Measurements from ENCODE around the gene SOD3. TPM values are rescaled to one million over a fixed set of nuclear protein-coding genes. Genes with fewer than 3 reads are reported as not detected.

SOD3 gene
- total RNA-seq, 3 donors from 2014 or later (not counting 1 experiment from before 2014, with no cell fraction given), result not detected

GRCh38 chr4:24837336-24837735, 42.0 kb downstream of the SOD3 start:
- TF ChIP-seq CTCF (IDR thresholded peaks at IDR 0.05), result no peak
- H3K27ac Mint-ChIP-seq, result no peak overlapping the region
- WGBS (ENCODE audit: insufficient coverage), result 77% methylated on average over 7 of the region's 7 CpGs
- intact Hi-C loops (cut with micrococcal nuclease), result no loop called here
- no peak overlapping the region for H3K27ac ChIP-seq (ENCODE audit: low read length)
- H3K4me3 Mint-ChIP-seq, result no peak overlapping the region
- H3K4me1 Mint-ChIP-seq, result no peaks in the 10 kb centered on the region
- no peaks in the 10 kb centered on the region for H3K27me3 Mint-ChIP-seq (ENCODE audit: low read depth in 2 of 2)
- no peaks in the 10 kb centered on the region for H3K36me3 Mint-ChIP-seq
- H3K9me3 Mint-ChIP-seq, result no peaks in the 10 kb centered on the region
- H3K9me3 ChIP-seq (ENCODE audit: control insufficient read depth, insufficient read depth, low read length), result no peaks in the 10 kb centered on the region
- no peaks in the 10 kb centered on the region for H3K36me3 ChIP-seq (ENCODE audit: control insufficient read depth, insufficient read depth, low read length)
- no peaks in the 10 kb centered on the region for H3K4me1 ChIP-seq (ENCODE audit: control insufficient read depth, insufficient read depth, low read length)
- H3K27me3 ChIP-seq (ENCODE audit: control insufficient read depth, insufficient read depth, low read length), result no peaks in the 10 kb centered on the region
- DNase-seq, result no peak
- ATAC-seq, result no peak
- H3K4me3 ChIP-seq (ENCODE audit: low read length), result no peak overlapping the region

- H3K4me1 ChIP-seq (ENCODE audit: control insufficient read depth, insufficient read depth, low read length), result no peaks in the 10 kb centered on the region
- no peak overlapping the region for H3K27ac ChIP-seq (ENCODE audit: low read length)
- 81% methylated on average over 5 of the region's 5 CpGs for WGBS (ENCODE audit: insufficient coverage)
- no peaks in the 10 kb centered on the region for H3K9me3 ChIP-seq (ENCODE audit: control insufficient read depth, insufficient read depth, low read length)
- no peak overlapping the region for H3K4me3 Mint-ChIP-seq
- H3K4me3 ChIP-seq (ENCODE audit: low read length), result no peak overlapping the region
- no peaks in the 10 kb centered on the region for H3K9me3 Mint-ChIP-seq
- H3K36me3 ChIP-seq (ENCODE audit: control insufficient read depth, insufficient read depth, low read length), result no peaks in the 10 kb centered on the region
- no peak overlapping the region for H3K27ac Mint-ChIP-seq
- H3K27me3 ChIP-seq (ENCODE audit: control insufficient read depth, insufficient read depth, low read length), result no peaks in the 10 kb centered on the region
- no peaks in the 10 kb centered on the region for H3K27me3 Mint-ChIP-seq (ENCODE audit: low read depth in 2 of 2)
- DNase-seq, result no peak
- TF ChIP-seq CTCF (IDR thresholded peaks at IDR 0.05), result no peak
- intact Hi-C loops (cut with micrococcal nuclease), result no loop called here
- H3K36me3 Mint-ChIP-seq, result no peaks in the 10 kb centered on the region
- H3K4me1 Mint-ChIP-seq, result no peaks in the 10 kb centered on the region
- ATAC-seq, result no peak
Observed at GRCh38 chr4:24837781-24838180, 42.4 kb downstream of the SOD3 start.

- H3K36me3 Mint-ChIP-seq, result no peaks in the 10 kb centered on the region
- H3K27ac Mint-ChIP-seq, result no peak overlapping the region
- DNase-seq, result no peak
- H3K27me3 Mint-ChIP-seq (ENCODE audit: low read depth in 2 of 2), result no peaks in the 10 kb centered on the region
- no peak for ATAC-seq
- Histone ChIP-seq H3K36me3 (ENCODE audit: control insufficient read depth, insufficient read depth, low read length) (no peaks in the 10 kb centered on the region), H3K4me1 (ENCODE audit: control insufficient read depth, insufficient read depth, low read length) (no peaks in the 10 kb centered on the region), H3K4me3 (ENCODE audit: low read length) (no peak overlapping the region), H3K9me3 (ENCODE audit: control insufficient read depth, insufficient read depth, low read length) (no peaks in the 10 kb centered on the region), H3K27ac (ENCODE audit: low read length) (no peak overlapping the region), H3K27me3 (ENCODE audit: control insufficient read depth, insufficient read depth, low read length) (no peaks in the 10 kb centered on the region)
- intact Hi-C loops (cut with micrococcal nuclease), result no loop called here
- TF ChIP-seq CTCF (IDR thresholded peaks at IDR 0.05), result no peak
- WGBS (ENCODE audit: insufficient coverage), result 89% methylated on average over 5 of the region's 5 CpGs
- H3K9me3 Mint-ChIP-seq, result no peaks in the 10 kb centered on the region
- H3K4me1 Mint-ChIP-seq, result no peaks in the 10 kb centered on the region
- H3K4me3 Mint-ChIP-seq, result no peak overlapping the region
Observed at GRCh38 chr4:24840362-24840761, 45.0 kb downstream of the SOD3 start.

GRCh38 chr4:24840826-24841543, 45.6 kb downstream of the SOD3 start:
- intact Hi-C loops (cut with micrococcal nuclease), result no loop called here
- Histone ChIP-seq H3K4me3 (ENCODE audit: low read length) (no peak overlapping the region), H3K36me3 (ENCODE audit: control insufficient read depth, insufficient read depth, low read length) (no peaks in the 10 kb centered on the region), H3K27ac (ENCODE audit: low read length) (no peak overlapping the region), H3K27me3 (ENCODE audit: control insufficient read depth, insufficient read depth, low read length) (no peaks in the 10 kb centered on the region), H3K4me1 (ENCODE audit: control insufficient read depth, insufficient read depth, low read length) (no peaks in the 10 kb centered on the region), H3K9me3 (ENCODE audit: control insufficient read depth, insufficient read depth, low read length) (no peaks in the 10 kb centered on the region)
- no peak for TF ChIP-seq CTCF (IDR thresholded peaks at IDR 0.05)
- Mint-ChIP-seq H3K4me1 (no peaks in the 10 kb centered on the region), H3K36me3 (no peaks in the 10 kb centered on the region), H3K27me3 (ENCODE audit: low read depth in 2 of 2) (no peaks in the 10 kb centered on the region), H3K27ac (no peak overlapping the region), H3K4me3 (no peak overlapping the region), H3K9me3 (no peaks in the 10 kb centered on the region)
- WGBS (ENCODE audit: insufficient coverage), result 81% methylated on average over 3 of the region's 3 CpGs
- ATAC-seq, result no peak
- DNase-seq, result no peak

Measured in natural killer cell (primary cell).